Right forelimb (tissue), 1 donor: ENCODE data around the gene GRPEL1.

ENCODE experiments used
- DNase-seq: peaks from one replicate; pipeline ENCODE4 v3.0.0-alpha.2; 2018

The GRPEL1 gene

GRCh38 chr4:7043284-7044136 is 24.4 kb downstream of the GRPEL1 start, which contains the start of gene TADA2B:
Gene TADA2B (plus strand): TSS chr4:7043372. CDS start chr4:7043580, 208 bp downstream.
- DNase-seq = peak; percentile 76

- peak; percentile 99 for DNase-seq
These were observed 25.2 kb downstream of the GRPEL1 start for GRCh38 chr4:7042503-7043283.

- no peak for DNase-seq
These were observed 25.9 kb downstream of the GRPEL1 start for GRCh38 chr4:7041801-7042502.

GRCh38 chr4:7041246-7041645 is 26.6 kb downstream of the GRPEL1 start:
- DNase-seq = no peak

GRCh38 chr4:7040765-7041164 is 27.1 kb downstream of the GRPEL1 start:
- DNase-seq = no peak

- no peak for DNase-seq
These were observed 30.4 kb downstream of the GRPEL1 start for GRCh38 chr4:7037425-7037824.

GRCh38 chr4:7034262-7035081 is 33.4 kb downstream of the GRPEL1 start:
- DNase-seq = no peak

GRCh38 chr4:7032596-7032995 is 35.3 kb downstream of the GRPEL1 start:
- no peak for DNase-seq

GRCh38 chr4:7031558-7032449 is 36.1 kb downstream of the GRPEL1 start:
- no peak for DNase-seq

- no peak for DNase-seq
These were observed 37.0 kb downstream of the GRPEL1 start for GRCh38 chr4:7030856-7031255.

GRCh38 chr4:7029921-7030320 is 37.9 kb downstream of the GRPEL1 start:
- DNase-seq = no peak

GRCh38 chr4:7029212-7029611 is 38.7 kb downstream of the GRPEL1 start:
- DNase-seq = no peak

- DNase-seq = no peak
These were observed 40.0 kb downstream of the GRPEL1 start for GRCh38 chr4:7027913-7028312.

- DNase-seq = no peak
These were observed 40.6 kb downstream of the GRPEL1 start for GRCh38 chr4:7027284-7027683.

- no peak for DNase-seq
These were observed 41.8 kb downstream of the GRPEL1 start for GRCh38 chr4:7026107-7026506.

GRCh38 chr4:7025040-7025602 is 42.7 kb downstream of the GRPEL1 start:
- no peak for DNase-seq

GRCh38 chr4:7024336-7024890 is 43.5 kb downstream of the GRPEL1 start:
- DNase-seq = no peak

GRCh38 chr4:7023901-7024300 is 44.0 kb downstream of the GRPEL1 start:
- no peak for DNase-seq

GRCh38 chr4:7023486-7023885 is 44.4 kb downstream of the GRPEL1 start:
- DNase-seq = no peak

GRCh38 chr4:7021930-7022664 is 45.8 kb downstream of the GRPEL1 start:
- DNase-seq = no peak
